DMS 273 treated with DMSO at 0.1 percent for 48 hours (cell line): ENCODE data around the gene BRI3.
"Not testable (repeated sequence)": the region's sequence is repeated elsewhere in the genome, so short reads cannot be mapped to it uniquely, and the experiment has no call there.

Source experiments
- DNase-seq: peaks from one replicate; lab custom pipeline; 2025; lab: John Stamatoyannopoulos, UW

BRI3 gene

DNA sequence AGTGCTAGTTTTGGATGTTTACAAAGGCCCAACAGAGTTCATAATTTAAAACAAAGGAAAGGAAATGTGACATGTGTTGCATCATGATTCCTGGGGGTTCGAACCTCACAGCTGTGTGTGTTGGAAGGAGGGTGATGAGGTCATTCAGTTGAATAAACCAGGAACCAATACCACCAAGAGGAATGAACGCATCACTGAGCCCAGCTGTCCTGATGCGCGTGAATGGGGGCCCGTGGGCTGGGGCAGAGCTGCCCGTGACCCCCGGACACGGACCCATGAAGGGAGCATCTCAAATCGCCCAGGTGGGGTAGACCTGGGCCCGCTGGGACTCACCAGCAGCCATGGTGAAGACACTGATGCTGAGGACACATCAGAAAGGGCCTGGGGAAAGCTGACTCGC is 33.0 kb downstream of the BRI3 start:
- no peak for DNase-seq

DNA sequence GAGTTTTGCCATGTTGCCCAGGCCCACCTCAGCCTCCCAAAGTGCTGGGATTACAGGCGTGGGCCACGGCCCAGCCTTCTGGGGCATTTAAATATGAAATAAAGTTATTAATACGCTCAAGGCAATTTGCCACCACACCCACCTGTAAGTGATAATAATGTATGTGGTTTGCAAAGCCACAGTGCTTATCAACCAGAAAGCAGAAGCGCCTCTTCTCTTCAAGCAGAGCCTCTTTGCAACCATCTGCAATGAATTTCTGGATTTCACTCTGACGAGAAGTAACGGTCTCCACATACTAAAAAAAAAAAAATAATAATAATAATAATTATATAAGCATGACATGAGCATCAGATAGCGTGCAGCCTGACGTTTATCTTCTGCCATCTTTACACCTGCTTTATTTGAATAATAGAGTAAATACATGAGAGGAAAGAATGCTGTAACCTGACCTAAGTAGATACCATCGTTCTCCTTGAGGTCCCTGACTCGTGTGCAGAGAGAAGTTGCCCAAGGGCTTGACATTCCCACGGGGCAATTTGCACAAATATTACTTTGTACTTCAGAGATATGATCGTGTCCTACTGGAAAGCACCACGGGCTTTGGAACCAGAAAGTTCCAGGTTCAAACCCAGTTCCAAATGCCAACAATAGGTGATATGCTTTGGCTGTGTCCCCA is 34.0 kb downstream of the BRI3 start:
- DNase-seq: no peak

- DNase-seq: not testable (repeated sequence)
Observed at GRCh38 chr7:98315994-98316527, 34.6 kb downstream of the BRI3 start.

DNA sequence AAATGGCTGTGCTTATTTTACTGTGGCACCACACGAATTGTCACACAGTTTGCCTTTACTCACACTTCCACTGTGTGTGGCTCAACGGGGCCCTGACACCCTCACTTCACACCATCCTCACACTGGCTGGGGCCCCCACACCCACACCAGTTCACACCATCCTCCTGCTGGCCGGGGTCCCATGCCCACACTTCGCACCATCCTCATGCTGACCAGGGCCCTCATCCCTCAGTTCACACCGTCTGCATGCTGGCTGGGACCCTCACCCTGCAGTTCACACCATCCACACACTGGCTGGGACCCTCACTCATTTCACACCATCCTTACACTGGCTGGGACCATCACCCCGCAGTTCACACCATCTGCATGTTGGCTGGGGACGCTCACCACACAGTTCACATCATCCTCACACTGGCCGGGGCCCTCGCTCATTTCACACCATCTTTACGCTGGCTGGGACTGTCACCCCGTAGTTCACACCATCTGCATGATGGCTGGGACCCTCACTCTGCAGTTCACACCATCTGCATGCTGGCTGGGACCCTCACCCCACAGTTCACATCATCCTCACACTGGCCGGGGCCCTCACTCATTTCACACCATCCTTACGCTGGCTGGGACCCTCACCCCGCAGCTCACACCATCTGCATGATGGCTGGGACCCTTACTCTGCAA is 36.0 kb downstream of the BRI3 start:
- DNase-seq: no peak

- DNase-seq: no peak
Observed at GRCh38 chr7:98319176-98319575, 37.7 kb downstream of the BRI3 start.

DNA sequence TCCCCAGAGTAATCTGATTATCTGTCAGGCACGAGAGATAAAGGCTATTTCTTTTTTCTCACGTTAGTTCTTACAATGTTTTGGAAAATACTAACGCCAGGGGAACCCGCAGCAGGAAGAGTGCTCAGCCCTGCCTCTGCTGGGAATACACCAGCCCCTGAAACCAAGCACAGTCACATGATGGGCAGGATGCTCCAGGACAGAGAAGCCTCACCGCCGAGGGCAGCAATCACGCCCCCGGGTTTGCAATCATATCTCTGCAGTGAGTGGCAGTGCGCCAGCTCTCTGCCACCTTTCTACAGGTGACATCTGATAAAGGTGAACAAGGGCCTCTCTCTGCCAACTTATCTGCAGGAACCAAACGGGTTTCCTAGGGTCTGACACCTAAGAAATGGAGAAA is 39.8 kb downstream of the BRI3 start:
- no peak for DNase-seq

DNA sequence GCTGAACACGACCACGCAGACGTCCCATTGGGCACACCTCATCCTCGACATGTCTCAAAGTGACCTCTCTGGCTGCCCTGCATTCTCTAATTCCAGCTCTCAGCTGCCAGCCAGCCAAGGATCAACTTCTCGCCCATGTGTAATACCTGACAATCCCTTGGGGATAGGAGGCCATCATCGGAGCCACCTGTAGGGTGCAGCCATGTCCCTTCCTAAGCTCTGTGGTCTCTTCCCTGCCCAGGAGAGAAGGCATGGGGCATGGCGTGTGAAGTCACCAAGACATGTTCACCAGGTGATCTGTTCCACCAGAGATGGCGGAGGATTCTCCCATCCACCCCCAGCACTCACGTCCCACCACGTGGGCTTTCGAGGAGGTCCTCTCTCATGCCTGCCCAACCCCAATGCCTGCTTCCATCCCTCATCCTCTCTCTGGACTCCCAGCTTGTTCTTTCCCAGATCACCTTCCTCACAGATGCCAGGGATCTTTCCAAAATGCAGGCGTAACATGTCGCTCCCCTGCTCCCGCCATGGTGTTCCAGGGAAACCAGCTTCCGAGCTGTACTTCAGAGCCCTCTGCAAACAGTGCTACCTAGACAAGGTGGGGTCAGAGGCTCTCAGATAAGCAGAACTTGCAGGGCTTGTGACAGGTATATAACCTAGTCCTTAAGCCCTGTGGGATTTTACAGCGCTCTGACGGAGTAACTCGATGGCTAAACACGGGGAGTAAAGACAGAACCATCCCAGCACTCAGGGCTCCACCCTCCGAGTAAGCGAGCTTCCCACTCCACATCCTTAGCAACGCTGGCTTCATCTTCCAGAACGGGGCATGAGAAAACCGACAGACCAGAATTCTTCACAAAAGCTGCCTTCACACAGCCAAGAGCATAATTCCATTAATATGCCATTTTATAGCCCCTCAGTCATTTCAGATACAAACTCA is 41.1 kb downstream of the BRI3 start:
- DNase-seq: no peak

DNA sequence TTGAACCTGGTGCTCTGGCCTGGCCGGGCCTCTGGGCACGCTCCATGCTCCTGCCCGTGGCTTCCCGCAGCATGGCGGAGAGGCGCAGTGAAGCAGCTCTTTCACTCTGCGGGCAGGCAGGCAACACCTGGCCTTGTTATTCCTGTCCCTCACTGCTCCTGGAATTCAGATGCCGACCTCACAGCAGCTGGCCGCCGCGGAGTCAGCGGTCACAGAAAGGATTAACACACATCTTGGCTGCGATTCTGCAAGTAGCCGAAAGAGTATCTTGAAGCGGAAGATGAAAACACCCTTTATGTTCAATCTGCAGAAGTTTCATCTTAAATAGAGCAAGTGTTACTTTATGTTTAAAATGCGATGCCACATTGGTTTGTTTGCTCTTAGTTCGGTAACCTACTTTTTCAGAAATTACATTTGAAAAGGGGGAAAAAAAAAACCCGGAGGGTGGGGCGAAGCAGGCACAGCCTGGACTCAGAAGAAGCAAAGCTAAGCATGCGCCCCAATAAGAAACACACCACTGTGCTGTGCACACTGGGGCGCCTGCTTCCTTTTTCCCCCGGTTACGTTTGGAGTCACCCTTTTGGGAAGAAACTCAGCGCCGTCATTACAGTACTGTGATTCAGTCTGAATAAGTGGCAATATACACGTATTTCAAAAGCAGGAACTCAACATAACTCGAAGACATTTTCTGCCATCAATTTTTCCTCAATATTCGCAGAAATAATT is 42.3 kb downstream of the BRI3 start:
- no peak for DNase-seq

DNA sequence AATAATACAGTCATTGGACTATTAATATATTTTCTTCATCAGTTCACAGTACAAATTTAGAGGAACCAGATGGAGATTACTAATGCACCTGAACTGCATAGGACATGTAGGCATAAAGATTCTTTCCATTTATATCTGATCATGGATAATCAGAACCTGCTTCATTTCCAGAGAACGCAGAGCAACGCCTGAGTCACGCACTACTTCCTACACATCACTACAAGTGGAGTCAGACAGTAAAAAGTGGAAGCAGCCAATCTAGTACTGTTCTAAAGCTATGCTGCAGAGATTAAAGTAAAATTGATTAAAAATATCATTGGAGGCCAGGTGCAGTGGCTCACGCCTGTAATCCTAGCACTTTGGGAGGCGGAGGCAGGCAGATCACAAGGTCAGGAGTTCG is 43.3 kb downstream of the BRI3 start:
- DNase-seq: no peak

- DNase-seq: no peak
Observed at GRCh38 chr7:98329100-98329790, 47.8 kb downstream of the BRI3 start.

DNA sequence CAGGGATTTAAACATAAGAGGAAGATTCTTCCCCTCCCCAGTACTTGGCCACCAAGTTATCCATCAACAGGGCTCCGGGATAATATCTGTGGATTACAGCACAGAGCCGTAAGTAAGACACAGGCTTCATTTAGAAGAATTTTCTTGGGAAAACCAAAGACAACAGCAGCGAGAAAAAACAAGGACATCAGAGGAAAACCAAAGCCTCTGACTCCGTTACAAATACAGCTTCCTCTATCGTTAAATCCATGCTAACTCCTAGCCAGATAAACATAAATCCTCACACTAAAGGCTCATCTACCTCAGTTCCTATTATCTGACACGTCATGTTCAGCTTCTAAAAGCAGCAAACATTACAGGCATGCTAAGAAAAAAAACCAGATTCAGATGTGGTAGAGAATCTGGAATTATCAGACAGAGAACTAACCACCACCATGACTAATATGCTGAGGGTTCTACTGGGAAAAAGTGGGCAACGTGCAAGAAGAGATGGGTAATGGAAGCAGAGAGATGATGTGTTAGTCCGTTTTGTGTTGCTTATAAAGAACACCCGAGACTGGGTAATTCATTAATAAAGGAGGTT is 48.4 kb downstream of the BRI3 start:
- no peak for DNase-seq

DNA sequence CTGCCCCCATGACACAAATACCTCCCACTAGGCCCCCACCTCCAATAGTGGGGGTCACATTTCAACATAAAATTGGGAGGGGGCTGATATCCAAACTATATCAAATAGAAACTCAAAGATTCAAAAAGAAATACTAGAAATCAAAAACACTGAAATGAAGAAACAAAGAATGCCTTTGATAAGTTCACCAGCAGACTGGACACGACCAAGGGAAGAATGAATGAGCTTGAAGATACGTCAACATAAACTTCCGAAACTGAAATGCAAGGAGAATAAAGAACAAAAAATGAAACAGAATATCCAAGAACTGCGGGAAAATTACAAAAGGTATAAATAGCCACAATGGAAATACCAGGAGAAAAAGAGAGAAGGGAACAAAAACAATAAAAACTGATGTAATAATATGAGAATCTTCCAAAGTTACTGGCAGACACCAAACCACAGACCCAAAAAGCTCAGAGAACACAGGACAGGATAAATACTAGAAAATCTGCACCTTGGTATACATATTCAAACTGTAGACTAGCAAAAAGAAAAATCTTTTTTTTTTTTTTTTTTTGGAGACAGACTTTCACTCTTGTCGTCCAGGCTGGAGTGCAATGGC is 49.5 kb downstream of the BRI3 start:
- DNase-seq: no peak

GRCh38 chr7:98334081-98334480 is 52.6 kb downstream of the BRI3 start:
- no peak for DNase-seq

GRCh38 chr7:98335411-98335977 is 54.0 kb downstream of the BRI3 start:
- DNase-seq: no peak

DNA sequence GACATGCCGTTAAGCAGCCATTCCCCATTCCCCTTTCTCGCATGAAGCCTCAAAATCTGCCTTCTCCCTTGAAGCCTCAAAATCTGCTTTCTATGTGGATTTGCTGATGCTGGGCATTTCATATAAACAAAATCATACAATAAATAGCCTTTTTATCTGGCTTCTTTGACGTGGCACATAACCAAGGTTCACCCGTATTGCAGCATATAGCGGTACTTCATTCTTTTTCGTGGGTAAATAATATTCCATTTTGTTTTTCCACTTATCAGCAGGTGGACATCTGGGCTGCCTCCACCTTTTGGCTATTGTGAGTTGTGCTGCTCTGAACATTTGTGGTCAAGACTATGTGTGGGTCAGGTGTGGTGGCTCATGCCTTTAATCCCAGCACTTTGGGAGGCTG is 57.0 kb downstream of the BRI3 start:
- DNase-seq: no peak

DNA sequence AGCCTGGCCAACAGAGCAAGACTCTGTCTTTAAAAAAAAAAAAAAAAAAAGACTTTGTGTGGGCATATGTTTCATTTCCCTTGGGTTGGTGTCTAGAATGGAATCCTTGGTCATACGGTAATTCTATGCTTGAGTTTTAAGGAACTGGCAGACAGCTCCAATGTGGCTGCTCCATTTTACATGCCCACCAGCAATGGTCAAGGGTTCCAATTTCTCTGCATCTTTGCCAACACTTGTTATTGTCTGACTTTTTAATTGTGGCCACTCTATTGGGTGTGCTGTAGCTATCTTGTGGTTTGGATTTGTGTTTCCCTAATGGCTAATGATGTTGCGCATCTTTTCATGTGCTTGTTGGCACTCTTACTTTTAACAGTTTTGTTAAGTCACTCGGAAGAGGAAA is 57.6 kb downstream of the BRI3 start:
- DNase-seq: no peak

DNA sequence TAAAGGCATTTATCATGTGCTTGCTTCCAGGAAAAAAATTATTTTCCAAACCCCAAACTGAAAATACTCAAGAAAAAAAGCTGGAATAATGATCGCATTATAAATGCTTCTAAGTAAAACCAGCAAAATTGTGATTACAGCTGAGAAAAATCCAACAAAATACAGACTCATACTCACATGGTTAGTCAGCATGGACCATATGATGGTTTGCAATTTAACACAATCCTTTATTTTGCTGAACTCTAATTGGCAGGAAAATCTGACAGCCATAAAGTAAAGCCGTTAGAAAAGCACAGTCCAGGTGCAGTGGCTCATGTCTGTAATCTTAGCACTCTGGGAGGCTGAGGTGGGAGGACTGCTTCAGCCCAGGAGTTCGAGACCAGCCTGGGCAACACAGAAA is 59.6 kb downstream of the BRI3 start:
- DNase-seq: no peak
